Measurements from ENCODE around the gene SSBP4. TPM values are rescaled to one million over a fixed set of nuclear protein-coding genes. Genes with fewer than 3 reads are reported as not detected.

Gene SSBP4
- total RNA-seq, 4 donors from 2014 or later = 23.7 to 48.1 (median 26.1) TPM

DNA sequence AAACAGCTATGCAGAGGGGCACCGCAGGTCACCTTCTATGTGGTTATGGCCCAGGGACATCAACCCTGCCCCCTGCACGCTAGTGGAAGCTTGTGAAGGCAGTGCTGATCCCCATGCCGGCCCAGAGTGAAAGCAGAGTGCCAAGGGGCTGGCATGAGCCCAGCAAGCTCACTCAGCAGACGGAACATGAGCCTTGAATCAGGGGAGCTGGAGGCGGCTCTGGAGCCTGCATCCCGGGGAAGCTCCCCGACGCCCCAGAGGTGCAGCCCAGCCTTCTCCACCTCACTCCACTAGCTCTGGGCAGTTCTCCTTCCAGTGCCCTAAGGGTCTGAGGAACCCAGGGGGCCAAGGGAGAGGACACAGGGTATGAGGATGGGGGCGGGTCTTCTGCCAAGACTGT lies 37.8 kb downstream of the SSBP4 start:
- no peak overlapping the region for H3K4me3 ChIP-seq
- peak overlapping the region in 3 of 4 donors; percentile 34 to 92 (median 54) for H3K27ac ChIP-seq
- DNase-seq = no peak
- peaks cover 21 to 48% (median 29%) of the 10 kb centered on the region in 3 donors for H3K4me1 ChIP-seq
- TF ChIP-seq CTCF (IDR thresholded peaks at IDR 0.05) (no peak), POLR2A (IDR thresholded peaks at IDR 0.05) (no peak)
- WGBS, 2 donors = 19 to 53% methylated on average over 3 to 4 of the region's 9 CpGs
- no peaks in the 10 kb centered on the region for H3K9me3 ChIP-seq
- peaks cover 0 to 89% (median 13%) of the 10 kb centered on the region in 3 donors for H3K36me3 ChIP-seq
- no peaks in the 10 kb centered on the region for H3K27me3 ChIP-seq
- intact Hi-C loops (cut with DNase I) = no loop called here

DNA sequence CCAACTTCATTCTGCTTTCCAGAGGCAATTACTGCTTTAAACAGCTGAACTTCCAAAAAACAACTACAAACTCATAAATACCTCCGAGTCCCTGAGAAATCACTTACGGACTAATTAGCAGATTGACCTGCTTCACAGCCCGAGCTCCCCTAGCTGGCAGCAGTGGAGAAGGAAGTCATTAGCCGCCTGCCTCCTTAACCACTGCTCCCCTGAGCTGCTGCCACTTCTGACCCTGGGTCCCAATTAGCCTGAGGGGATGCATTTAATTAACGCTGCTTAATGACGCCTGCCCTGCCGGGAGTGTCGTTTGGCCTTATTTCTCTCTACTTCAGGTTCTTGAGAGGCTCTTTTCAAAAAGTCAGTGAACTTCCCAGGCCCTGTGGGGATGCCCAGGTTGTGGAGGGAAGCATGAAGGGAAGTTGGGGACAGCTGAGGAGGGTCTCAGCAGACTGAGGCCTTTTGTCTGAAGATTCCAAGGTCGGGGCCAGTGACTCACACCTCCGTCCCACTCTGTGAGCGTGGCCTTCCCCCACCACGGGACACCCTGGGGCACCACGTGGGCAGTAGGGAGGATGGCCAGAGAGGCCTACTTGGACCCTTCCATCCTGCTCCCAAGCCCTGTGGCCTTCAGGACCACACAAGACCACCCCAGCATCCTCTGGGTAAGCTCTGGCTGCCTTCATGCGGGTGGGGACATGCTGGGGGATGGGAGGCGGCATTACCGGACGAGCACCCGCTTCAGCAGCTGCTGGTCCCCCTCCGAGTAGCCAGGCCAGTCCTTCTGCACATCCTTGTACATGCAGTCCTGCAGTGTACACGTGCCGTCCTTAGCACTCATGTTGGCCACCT lies 38.5 kb downstream of the SSBP4 start:
- DNase-seq = no peak
- intact Hi-C loops (cut with DNase I) = no loop called here

GRCh38 chr19:18460900-18461299 lies 41.7 kb downstream of the SSBP4 start:
- Histone ChIP-seq H3K4me1 (peaks cover 21 to 77% (median 52%) of the 10 kb centered on the region in 3 donors), H3K4me3 (no peak overlapping the region), H3K27ac (peak overlapping the region in 3 of 4 donors; percentile 65 to 92 (median 84)), H3K36me3 (peaks cover 4 to 90% (median 13%) of the 10 kb centered on the region in 3 donors), H3K9me3 (no peaks in the 10 kb centered on the region), H3K27me3 (no peaks in the 10 kb centered on the region)
- no peak for TF ChIP-seq POLR2A (IDR thresholded peaks at IDR 0.05)
- no peak for TF ChIP-seq CTCF (IDR thresholded peaks at IDR 0.05)
- intact Hi-C loops (cut with DNase I) = no loop called here
- no peak for DNase-seq
- WGBS, 2 donors = 60 to 62% methylated on average over 2 to 7 of the region's 12 CpGs

More for the DNA sequence above, 38.5 kb downstream of the SSBP4 start:
- Histone ChIP-seq H3K27ac (peak overlapping the region in 3 of 4 donors; percentile 34 to 92 (median 54)), H3K27me3 (no peaks in the 10 kb centered on the region), H3K9me3 (no peaks in the 10 kb centered on the region), H3K4me3 (no peak overlapping the region), H3K4me1 (peaks cover 21 to 56% (median 32%) of the 10 kb centered on the region in 3 donors), H3K36me3 (peaks cover 0 to 85% (median 13%) of the 10 kb centered on the region in 3 donors)
- 58 to 80% methylated on average over 4 to 8 of the region's 21 CpGs for WGBS, 2 donors
- TF ChIP-seq POLR2A (IDR thresholded peaks at IDR 0.05) (no peak), CTCF (IDR thresholded peaks at IDR 0.05) (no peak)

DNA sequence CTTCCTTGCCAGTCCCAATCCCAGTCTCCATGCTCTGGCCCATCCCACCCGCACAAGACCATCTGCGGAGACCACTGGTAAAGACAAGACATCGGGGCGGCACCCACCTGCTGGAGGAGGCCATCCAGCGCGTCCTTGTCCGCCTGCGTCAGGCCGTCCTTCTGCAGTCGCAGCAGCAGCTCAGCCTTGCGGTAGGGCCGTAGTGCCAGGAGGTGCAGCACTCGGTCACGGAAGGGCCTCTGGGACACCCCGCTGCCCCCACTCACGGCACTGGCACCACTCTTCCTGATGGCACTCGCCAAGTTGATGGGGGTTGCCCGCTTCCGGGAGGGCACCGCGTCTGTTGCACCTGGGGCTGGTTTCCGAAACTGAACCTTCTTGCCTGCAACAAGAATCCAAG lies 42.3 kb downstream of the SSBP4 start:
- Histone ChIP-seq H3K27me3 (no peaks in the 10 kb centered on the region), H3K4me1 (peaks cover 21 to 82% (median 57%) of the 10 kb centered on the region in 3 donors), H3K36me3 (peaks cover 4 to 85% (median 13%) of the 10 kb centered on the region in 3 donors), H3K4me3 (no peak overlapping the region), H3K27ac (peak overlapping the region in 3 of 4 donors; percentile 65 to 92 (median 84)), H3K9me3 (no peaks in the 10 kb centered on the region)
- TF ChIP-seq POLR2A (IDR thresholded peaks at IDR 0.05) (no peak), CTCF (IDR thresholded peaks at IDR 0.05) (no peak)
- DNase-seq = no peak
- intact Hi-C loops (cut with DNase I) = no loop called here
- 100% methylated on average over 1 of the region's 22 CpGs; no CpG with 5 or more reads in 1 of the 2 donors for WGBS, 2 donors

DNA sequence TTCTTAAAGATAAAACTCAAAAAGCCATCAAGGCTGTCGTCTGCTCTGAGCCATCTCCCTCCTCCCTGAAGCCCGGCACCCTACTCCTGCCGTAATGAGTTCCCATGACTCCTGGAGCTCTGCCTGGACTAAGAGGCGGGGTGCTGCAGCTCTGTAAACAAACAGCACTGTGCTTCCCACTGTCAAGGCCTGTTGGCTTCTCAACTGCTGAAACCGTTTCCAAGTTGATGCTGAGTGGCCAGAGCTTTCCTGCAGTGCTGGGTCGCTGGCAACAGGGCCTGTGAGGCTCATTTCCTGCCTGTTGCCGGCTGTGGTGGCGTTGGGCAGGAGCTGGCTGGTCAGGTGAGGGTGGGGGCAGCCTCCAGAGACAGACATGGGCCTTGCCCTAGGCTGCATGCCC lies 45.4 kb downstream of the SSBP4 start:
- DNase-seq = no peak
- H3K9me3 ChIP-seq = no peaks in the 10 kb centered on the region
- peaks cover 4 to 57% (median 13%) of the 10 kb centered on the region in 3 donors for H3K36me3 ChIP-seq
- intact Hi-C loops (cut with DNase I) = no loop called here
- TF ChIP-seq CTCF (IDR thresholded peaks at IDR 0.05) = no peak
- TF ChIP-seq POLR2A (IDR thresholded peaks at IDR 0.05) = no peak
- H3K27me3 ChIP-seq = no peaks in the 10 kb centered on the region
- H3K4me1 ChIP-seq = peaks cover 20 to 90% (median 58%) of the 10 kb centered on the region in 3 donors
- 6 to 33% methylated on average over 3 to 4 of the region's 8 CpGs for WGBS, 2 donors
- H3K4me3 ChIP-seq = no peak overlapping the region
- H3K27ac ChIP-seq = peak overlapping the region; percentile 44 to 88 (median 78)
